ENCODE data around the gene UFSP2.

DNA sequence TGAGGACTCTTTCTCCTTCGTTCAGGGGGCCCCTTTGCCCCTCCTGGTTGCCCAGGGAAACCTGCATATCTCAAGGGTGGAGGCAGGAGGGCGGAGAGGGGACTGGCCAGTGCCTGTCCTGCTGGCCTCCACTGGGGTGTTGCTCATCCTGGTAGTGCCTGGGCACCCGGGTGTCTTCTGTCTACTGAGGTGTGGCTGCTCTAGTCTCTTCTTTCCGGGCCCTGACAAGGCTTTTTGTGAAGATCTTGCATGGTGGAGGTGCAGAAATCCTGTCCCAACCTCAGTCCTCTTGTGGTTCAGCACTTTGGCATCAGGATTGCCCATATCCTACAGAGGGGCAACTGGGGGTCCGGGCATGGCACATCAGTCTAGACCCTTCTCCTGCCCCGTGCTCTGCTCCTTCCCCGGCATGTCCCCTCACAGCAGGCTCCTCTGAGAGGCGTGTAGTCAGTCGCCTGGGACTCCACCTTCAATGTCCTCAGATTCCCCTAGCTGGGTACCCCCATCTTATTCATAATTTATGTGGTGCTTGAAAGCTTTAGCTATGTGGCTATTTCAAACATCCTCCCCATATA is 43.9 kb upstream of the UFSP2 start:
- TF ChIP-seq, protein P1, sequence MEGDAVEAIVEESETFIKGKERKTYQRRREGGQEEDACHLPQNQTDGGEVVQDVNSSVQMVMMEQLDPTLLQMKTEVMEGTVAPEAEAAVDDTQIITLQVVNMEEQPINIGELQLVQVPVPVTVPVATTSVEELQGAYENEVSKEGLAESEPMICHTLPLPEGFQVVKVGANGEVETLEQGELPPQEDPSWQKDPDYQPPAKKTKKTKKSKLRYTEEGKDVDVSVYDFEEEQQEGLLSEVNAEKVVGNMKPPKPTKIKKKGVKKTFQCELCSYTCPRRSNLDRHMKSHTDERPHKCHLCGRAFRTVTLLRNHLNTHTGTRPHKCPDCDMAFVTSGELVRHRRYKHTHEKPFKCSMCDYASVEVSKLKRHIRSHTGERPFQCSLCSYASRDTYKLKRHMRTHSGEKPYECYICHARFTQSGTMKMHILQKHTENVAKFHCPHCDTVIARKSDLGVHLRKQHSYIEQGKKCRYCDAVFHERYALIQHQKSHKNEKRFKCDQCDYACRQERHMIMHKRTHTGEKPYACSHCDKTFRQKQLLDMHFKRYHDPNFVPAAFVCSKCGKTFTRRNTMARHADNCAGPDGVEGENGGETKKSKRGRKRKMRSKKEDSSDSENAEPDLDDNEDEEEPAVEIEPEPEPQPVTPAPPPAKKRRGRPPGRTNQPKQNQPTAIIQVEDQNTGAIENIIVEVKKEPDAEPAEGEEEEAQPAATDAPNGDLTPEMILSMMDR (IDR thresholded peaks at IDR 0.05): no peak
- no peak for TF ChIP-seq ZFX (IDR thresholded peaks at IDR 0.05; ENCODE audit: borderline replicate concordance)

All from 22Rv1 (cell line).